ENCODE results near the gene HMX1.

DNA sequence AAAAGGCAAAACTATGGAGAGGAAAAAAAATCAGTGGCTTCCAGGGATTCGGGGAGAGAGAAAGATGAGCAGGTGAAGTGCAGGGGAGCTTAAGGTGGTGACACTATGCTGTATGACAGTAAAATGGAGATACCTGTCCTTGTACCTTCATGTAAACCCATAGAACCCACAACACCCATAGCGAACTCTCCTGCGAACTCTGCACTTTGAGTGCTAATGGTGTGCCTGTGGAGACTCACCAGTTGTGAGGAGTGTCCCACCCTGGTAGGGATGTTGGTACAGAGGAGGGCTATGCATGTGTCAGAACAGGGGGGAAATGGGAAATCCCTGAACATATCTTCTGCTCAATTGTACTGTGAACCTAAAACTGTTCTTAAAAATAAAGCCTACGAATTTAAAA lies 42.8 kb downstream of the HMX1 start:
- no peak for TF ChIP-seq EZH2 (IDR thresholded peaks at IDR 0.05)
- TF ChIP-seq POLR2AphosphoS5 (IDR thresholded peaks at IDR 0.05; ENCODE audit: borderline replicate concordance, low read depth, low read length): no peak
